ENCODE data around the gene SCAMP1. TPM values are rescaled to one million over a fixed set of nuclear protein-coding genes. Genes with fewer than 3 reads are reported as not detected.

Gene SCAMP1
- total and polyA plus RNA-seq, 2 of the 13 experiments (the other 11 are each of a cell fraction or from before 2014, with no cell fraction given) = 18.2 to 33.7 TPM

GRCh38 chr5:78508186-78508765 is 147.9 kb downstream of the SCAMP1 start (continued):
- TF ChIP-seq ZFP37 (CRISPR knock-in tag; IDR thresholded peaks at IDR 0.05; ENCODE audit: borderline replicate concordance) (no peak), ZNF775 (CRISPR knock-in tag; IDR thresholded peaks at IDR 0.05; ENCODE audit: borderline replicate concordance) (no peak), SMARCE1 (IDR thresholded peaks at IDR 0.05; ENCODE audit: borderline replicate concordance) (no peak), SAP130 (CRISPR knock-in tag; IDR thresholded peaks at IDR 0.05; ENCODE audit: low read depth) (peak; percentile 26; the same call in 1 of the 2 replicates), TMF1 (CRISPR knock-in tag; IDR thresholded peaks at IDR 0.05; ENCODE audit: low read depth) (no peak), KLF11 (CRISPR knock-in tag; IDR thresholded peaks at IDR 0.05) (no peak), NFYB (CRISPR knock-in tag; IDR thresholded peaks at IDR 0.05) (no peak), ATF7-NPFF (CRISPR knock-in tag; IDR thresholded peaks at IDR 0.05; ENCODE audit: low read depth) (no peak), FOXP1 (IDR thresholded peaks at IDR 0.05) (no peak), FOXP1 (CRISPR knock-in tag; IDR thresholded peaks at IDR 0.05) (peak; percentile 57; the same call in 1 of the 2 replicates), ZSCAN20 (CRISPR knock-in tag; IDR thresholded peaks at IDR 0.05; ENCODE audit: borderline replicate concordance) (no peak), DBP (CRISPR knock-in tag; IDR thresholded peaks at IDR 0.05; ENCODE audit: not compliant biosample characterization) (no peak), SOX6 (IDR thresholded peaks at IDR 0.05) (no peak), SOX6 (CRISPR knock-in tag; IDR thresholded peaks at IDR 0.05) (peak; percentile 70; the same call in 1 of the 2 replicates), ZNF816 (CRISPR knock-in tag; IDR thresholded peaks at IDR 0.05; ENCODE audit: borderline replicate concordance) (peak; percentile 30; the same call in 1 of the 2 replicates), ELF3 (CRISPR knock-in tag; IDR thresholded peaks at IDR 0.05) (no peak), SP5 (CRISPR knock-in tag; IDR thresholded peaks at IDR 0.05; ENCODE audit: borderline replicate concordance, low read depth) (no peak), ZNF891 (CRISPR knock-in tag; IDR thresholded peaks at IDR 0.05) (no peak), FIP1L1 (IDR thresholded peaks at IDR 0.05; ENCODE audit: borderline replicate concordance, insufficient read depth, low read depth, low read length) (no peak), ZNF607 (CRISPR knock-in tag; IDR thresholded peaks at IDR 0.05; ENCODE audit: borderline replicate concordance) (no peak)
- TF ChIP-seq, protein P1, sequence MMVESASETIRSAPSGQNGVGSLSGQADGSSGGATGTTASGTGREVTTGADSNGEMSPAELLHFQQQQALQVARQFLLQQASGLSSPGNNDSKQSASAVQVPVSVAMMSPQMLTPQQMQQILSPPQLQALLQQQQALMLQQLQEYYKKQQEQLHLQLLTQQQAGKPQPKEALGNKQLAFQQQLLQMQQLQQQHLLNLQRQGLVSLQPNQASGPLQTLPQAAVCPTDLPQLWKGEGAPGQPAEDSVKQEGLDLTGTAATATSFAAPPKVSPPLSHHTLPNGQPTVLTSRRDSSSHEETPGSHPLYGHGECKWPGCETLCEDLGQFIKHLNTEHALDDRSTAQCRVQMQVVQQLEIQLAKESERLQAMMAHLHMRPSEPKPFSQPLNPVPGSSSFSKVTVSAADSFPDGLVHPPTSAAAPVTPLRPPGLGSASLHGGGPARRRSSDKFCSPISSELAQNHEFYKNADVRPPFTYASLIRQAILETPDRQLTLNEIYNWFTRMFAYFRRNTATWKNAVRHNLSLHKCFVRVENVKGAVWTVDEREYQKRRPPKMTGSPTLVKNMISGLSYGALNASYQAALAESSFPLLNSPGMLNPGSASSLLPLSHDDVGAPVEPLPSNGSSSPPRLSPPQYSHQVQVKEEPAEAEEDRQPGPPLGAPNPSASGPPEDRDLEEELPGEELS (CRISPR knock-in tag; IDR thresholded peaks at IDR 0.05) = peak; percentile 68
- TF ChIP-seq, protein P2, sequence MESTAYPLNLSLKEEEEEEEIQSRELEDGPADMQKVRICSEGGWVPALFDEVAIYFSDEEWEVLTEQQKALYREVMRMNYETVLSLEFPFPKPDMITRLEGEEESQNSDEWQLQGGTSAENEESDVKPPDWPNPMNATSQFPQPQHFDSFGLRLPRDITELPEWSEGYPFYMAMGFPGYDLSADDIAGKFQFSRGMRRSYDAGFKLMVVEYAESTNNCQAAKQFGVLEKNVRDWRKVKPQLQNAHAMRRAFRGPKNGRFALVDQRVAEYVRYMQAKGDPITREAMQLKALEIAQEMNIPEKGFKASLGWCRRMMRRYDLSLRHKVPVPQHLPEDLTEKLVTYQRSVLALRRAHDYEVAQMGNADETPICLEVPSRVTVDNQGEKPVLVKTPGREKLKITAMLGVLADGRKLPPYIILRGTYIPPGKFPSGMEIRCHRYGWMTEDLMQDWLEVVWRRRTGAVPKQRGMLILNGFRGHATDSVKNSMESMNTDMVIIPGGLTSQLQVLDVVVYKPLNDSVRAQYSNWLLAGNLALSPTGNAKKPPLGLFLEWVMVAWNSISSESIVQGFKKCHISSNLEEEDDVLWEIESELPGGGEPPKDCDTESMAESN (CRISPR knock-in tag; conservative IDR thresholded peaks at IDR 0.05) = no peak
- TF ChIP-seq, protein P3, sequence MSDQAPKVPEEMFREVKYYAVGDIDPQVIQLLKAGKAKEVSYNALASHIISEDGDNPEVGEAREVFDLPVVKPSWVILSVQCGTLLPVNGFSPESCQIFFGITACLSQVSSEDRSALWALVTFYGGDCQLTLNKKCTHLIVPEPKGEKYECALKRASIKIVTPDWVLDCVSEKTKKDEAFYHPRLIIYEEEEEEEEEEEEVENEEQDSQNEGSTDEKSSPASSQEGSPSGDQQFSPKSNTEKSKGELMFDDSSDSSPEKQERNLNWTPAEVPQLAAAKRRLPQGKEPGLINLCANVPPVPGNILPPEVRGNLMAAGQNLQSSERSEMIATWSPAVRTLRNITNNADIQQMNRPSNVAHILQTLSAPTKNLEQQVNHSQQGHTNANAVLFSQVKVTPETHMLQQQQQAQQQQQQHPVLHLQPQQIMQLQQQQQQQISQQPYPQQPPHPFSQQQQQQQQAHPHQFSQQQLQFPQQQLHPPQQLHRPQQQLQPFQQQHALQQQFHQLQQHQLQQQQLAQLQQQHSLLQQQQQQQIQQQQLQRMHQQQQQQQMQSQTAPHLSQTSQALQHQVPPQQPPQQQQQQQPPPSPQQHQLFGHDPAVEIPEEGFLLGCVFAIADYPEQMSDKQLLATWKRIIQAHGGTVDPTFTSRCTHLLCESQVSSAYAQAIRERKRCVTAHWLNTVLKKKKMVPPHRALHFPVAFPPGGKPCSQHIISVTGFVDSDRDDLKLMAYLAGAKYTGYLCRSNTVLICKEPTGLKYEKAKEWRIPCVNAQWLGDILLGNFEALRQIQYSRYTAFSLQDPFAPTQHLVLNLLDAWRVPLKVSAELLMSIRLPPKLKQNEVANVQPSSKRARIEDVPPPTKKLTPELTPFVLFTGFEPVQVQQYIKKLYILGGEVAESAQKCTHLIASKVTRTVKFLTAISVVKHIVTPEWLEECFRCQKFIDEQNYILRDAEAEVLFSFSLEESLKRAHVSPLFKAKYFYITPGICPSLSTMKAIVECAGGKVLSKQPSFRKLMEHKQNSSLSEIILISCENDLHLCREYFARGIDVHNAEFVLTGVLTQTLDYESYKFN (CRISPR knock-in tag; conservative IDR thresholded peaks at IDR 0.05) = peak; percentile 82

Data from HepG2 (cell line).